Lower leg skin (tissue), 3 donors: Measurements from ENCODE around the gene FCMR.
"Not testable (repeated sequence)": the region's sequence is repeated elsewhere in the genome, so short reads cannot be mapped to it uniquely, and the experiment has no call there.

Experiments
- POLR2A ChIP-seq, 2 donors: fragments of 450-650 bp; IDR thresholded peaks; one replicate each; pipeline ENCODE4 v1.6.1; 2016 to 2017; ENCODE audit warnings: antibody characterized with exemption in 2 of 2, mild to moderate bottlenecking in 1 of 2, moderate library complexity in 1 of 2
- TF ChIP-seq, protein P1 (sequence below), 3 donors: fragments of 450-650 bp; IDR thresholded peaks; one replicate each; pipeline ENCODE4 v1.5.1; 2016; ENCODE audit warnings: antibody characterized with exemption in 3 of 3, mild to moderate bottlenecking in 3 of 3, moderate library complexity in 2 of 3

DNA sequence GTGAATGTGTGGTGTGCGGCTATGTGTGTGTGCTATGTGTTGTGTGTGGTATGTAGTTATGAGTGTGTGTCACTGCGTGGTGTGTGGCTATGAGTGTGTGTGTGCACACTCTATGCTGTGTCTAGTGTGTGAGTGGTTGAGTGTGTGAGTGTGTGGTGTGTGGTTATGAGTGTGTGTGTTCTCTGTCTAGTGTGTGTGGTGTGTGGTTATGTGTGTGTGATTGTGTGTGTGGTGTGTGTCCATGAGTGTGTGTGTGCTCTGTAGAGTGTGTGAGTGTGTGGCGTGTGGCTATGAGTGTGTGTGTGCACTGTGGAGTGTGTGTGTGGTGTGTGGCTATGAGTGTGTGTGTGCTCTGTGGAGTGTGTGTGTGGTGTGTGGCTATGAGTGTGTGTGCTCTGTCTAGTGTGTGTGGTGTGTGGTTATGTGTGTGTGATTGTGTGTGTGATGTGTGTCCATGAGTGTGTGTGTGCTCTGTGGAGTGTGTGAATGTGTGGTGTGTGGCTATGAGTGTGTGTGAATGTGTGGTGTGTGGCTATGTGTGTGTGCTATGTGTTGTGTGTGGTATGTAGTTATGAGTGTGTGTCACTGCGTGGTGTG is 2.3 kb upstream of the FCMR start:
- not testable (repeated sequence) for TF ChIP-seq POLR2A (IDR thresholded peaks at IDR 0.05)
- TF ChIP-seq, protein P1, sequence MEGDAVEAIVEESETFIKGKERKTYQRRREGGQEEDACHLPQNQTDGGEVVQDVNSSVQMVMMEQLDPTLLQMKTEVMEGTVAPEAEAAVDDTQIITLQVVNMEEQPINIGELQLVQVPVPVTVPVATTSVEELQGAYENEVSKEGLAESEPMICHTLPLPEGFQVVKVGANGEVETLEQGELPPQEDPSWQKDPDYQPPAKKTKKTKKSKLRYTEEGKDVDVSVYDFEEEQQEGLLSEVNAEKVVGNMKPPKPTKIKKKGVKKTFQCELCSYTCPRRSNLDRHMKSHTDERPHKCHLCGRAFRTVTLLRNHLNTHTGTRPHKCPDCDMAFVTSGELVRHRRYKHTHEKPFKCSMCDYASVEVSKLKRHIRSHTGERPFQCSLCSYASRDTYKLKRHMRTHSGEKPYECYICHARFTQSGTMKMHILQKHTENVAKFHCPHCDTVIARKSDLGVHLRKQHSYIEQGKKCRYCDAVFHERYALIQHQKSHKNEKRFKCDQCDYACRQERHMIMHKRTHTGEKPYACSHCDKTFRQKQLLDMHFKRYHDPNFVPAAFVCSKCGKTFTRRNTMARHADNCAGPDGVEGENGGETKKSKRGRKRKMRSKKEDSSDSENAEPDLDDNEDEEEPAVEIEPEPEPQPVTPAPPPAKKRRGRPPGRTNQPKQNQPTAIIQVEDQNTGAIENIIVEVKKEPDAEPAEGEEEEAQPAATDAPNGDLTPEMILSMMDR (IDR thresholded peaks at IDR 0.05), result not testable (repeated sequence)
